Fibroblast of lung (primary cell): Measurements from ENCODE around the gene LRRC46.

ENCODE experiments used
- CTCF ChIP-seq, 2 donors: IDR thresholded peaks in 1 of 2; conservative IDR thresholded peaks in 1 of 2; 1 replicate in 1 of 2; 2 replicates in 1 of 2; pipeline ENCODE4 v1.5.1; 2011 to 2012; ENCODE audit warnings: low read length in 2 of 2, control low read depth in 1 of 2, inconsistent platforms in 1 of 2, low read depth in 1 of 2, mild to moderate bottlenecking in 1 of 2
- EZH2 ChIP-seq: IDR thresholded peaks from 2 replicates; pipeline ENCODE4 v1.5.1; 2012; ENCODE audit warnings: low read length, control low read depth, mild to moderate bottlenecking; ENCODE audit errors: missing control alignments

GRCh38 chr17:47855737-47856136, 24.3 kb downstream of the LRRC46 start:
- TF ChIP-seq CTCF (conservative IDR thresholded peaks at IDR 0.05 in 1 of 2, IDR thresholded peaks at IDR 0.05 in 1 of 2; ENCODE audit: low read depth in 1 of 2, low read length in 2 of 2) (no peak), EZH2 (no peak)
